ENCODE measurements around the gene EMC10.
A peak's percentile ranks its signal among the peaks of the same experiment; 100 is the strongest.

The EMC10 gene

DNA sequence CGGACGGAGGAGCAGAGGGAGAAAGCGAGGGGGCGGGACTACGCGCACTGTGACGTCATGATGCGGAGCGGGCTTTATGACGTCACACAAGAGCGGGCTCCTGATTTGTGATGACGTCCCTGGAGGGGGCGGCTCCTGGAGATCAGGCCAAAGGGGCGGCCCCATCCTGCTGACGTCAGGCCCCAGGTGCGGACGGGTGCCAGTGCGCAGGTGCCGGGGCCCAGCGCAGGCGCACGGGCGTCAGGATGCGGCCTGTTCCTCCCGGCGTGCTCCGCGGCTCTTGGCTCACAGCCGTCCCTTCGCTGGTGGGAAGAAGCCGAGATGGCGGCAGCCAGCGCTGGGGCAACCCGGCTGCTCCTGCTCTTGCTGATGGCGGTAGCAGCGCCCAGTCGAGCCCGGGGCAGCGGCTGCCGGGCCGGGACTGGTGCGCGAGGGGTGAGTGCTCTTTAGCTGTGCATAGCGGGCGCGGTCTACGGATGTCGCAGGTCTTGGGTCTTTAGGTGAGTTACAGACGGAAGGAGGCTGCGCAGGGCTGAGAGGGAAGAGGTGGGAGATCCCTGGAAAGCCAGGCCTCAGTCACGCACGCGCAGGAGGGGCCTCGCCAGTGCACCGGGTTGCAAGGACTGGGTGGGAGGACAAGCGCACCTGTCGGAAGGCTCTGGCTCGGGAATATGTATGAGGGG lies at the start of gene EMC10, which contains the start of gene GARIN5A:
TSS of gene EMC10 (plus strand) at position 284 of the 683 bp plus-strand sequence. CDS start at position 322, 38 bp downstream.
TSS of gene GARIN5A (minus strand) at position 625 of the 683 bp plus-strand sequence. CDS start at position 165, 460 bp downstream.
- Histone ChIP-seq H3K79me2 (ENCODE audit: control insufficient read depth, low read length) (peaks cover 40% of the 10 kb centered on the region), H3K4me2 (ENCODE audit: low read length) (peak within 1 kb of the TSS; percentile 88), H3K27ac (ENCODE audit: low read depth, low read length) (peak within 1 kb of the TSS; percentile 80), H3K9me2 (replicated peaks; ENCODE audit: control insufficient read depth, low read length) (no peaks in the 10 kb centered on the region), H3K27me3 (ENCODE audit: control insufficient read depth, low read length) (peaks cover 6% of the 10 kb centered on the region; the same call in 1 of the 2 replicates), H4K20me1 (ENCODE audit: control insufficient read depth, insufficient read depth, low read depth, low read length) (peaks cover 11% of the 10 kb centered on the region), H3K9me3 (ENCODE audit: control insufficient read depth, insufficient read depth, low read length) (peaks cover 5% of the 10 kb centered on the region; the same call in 1 of the 2 replicates), H3K4me3 (ENCODE audit: low read length) (peak within 1 kb of the TSS; percentile 98), H3K4me1 (ENCODE audit: control insufficient read depth, low read length) (peaks cover 10% of the 10 kb centered on the region), H3F3A (ENCODE audit: control insufficient read depth, insufficient read depth) (peaks cover 5% of the 10 kb centered on the region; the same call in 1 of the 2 replicates), H3K36me3 (ENCODE audit: control insufficient read depth, low read length) (peaks cover 41% of the 10 kb centered on the region)
- no peak for TF ChIP-seq EZH2phosphoT487 (IDR thresholded peaks at IDR 0.05; ENCODE audit: borderline replicate concordance, low read length)
- TF ChIP-seq, protein P1, sequence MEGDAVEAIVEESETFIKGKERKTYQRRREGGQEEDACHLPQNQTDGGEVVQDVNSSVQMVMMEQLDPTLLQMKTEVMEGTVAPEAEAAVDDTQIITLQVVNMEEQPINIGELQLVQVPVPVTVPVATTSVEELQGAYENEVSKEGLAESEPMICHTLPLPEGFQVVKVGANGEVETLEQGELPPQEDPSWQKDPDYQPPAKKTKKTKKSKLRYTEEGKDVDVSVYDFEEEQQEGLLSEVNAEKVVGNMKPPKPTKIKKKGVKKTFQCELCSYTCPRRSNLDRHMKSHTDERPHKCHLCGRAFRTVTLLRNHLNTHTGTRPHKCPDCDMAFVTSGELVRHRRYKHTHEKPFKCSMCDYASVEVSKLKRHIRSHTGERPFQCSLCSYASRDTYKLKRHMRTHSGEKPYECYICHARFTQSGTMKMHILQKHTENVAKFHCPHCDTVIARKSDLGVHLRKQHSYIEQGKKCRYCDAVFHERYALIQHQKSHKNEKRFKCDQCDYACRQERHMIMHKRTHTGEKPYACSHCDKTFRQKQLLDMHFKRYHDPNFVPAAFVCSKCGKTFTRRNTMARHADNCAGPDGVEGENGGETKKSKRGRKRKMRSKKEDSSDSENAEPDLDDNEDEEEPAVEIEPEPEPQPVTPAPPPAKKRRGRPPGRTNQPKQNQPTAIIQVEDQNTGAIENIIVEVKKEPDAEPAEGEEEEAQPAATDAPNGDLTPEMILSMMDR (IDR thresholded peaks at IDR 0.05; ENCODE audit: low read depth, low read length, poor library complexity, severe bottlenecking), result no peak

DNA sequence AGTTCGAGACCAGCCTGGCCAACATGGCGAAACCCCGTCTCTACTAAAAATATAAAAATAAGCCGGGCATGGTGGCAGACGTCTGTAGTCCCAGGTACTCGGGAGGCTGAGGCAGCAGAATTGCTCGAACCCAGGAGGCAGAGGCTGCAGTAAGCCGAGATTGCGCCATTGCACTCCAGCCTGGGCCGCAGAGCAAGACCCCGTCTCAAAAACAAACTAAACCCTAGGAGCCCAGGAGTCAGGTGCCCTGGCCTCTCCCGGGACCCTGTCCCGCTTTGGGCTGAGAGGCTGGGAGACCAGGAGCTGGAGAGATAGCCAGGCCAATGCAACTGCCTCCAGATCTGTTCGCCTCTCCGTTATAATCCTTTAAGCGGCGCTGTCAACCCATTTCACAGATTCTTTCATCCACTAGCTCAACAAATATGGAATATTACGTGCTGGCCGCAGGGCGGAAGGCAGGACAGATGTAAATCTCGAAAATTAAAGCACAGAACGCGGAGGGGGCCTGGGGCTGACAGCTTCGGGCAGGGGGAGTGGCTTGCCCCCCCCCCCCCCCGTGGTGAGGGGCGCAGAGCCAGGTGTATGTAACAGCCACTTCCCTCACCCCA lies 48.9 kb upstream of the EMC10 start:
- Histone ChIP-seq H3K36me3 (ENCODE audit: control insufficient read depth, low read length) (peaks cover 60% of the 10 kb centered on the region), H3K4me3 (ENCODE audit: low read length) (peak overlapping the region; percentile 80)

DNA sequence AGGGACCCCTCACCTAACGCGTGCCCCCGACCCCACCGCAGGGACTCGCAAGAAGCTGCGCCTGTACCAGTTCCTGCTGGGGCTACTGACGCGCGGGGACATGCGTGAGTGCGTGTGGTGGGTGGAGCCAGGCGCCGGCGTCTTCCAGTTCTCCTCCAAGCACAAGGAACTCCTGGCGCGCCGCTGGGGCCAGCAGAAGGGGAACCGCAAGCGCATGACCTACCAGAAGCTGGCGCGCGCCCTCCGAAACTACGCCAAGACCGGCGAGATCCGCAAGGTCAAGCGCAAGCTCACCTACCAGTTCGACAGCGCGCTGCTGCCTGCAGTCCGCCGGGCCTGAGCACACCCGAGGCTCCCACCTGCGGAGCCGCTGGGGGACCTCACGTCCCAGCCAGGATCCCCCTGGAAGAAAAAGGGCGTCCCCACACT lies 48.3 kb upstream of the EMC10 start:
- H3K79me2 ChIP-seq (ENCODE audit: control insufficient read depth, low read length), result peaks cover 17% of the 10 kb centered on the region
- peak overlapping the region; percentile 84 for H3K4me2 ChIP-seq (ENCODE audit: low read length)
- no peak for TF ChIP-seq EZH2phosphoT487 (IDR thresholded peaks at IDR 0.05; ENCODE audit: borderline replicate concordance, low read length)
- TF ChIP-seq, protein P1 (IDR thresholded peaks at IDR 0.05; ENCODE audit: low read depth, low read length, poor library complexity, severe bottlenecking), result no peak
- peak overlapping the region; percentile 80 for H3K4me3 ChIP-seq (ENCODE audit: low read length)
- H3K9me2 ChIP-seq (replicated peaks; ENCODE audit: control insufficient read depth, low read length), result no peaks in the 10 kb centered on the region
- peaks cover 7% of the 10 kb centered on the region; the same call in 1 of the 2 replicates for H4K20me1 ChIP-seq (ENCODE audit: control insufficient read depth, insufficient read depth, low read depth, low read length)
- peaks cover 54% of the 10 kb centered on the region for H3K36me3 ChIP-seq (ENCODE audit: control insufficient read depth, low read length)
- no peaks in the 10 kb centered on the region for H3K27me3 ChIP-seq (ENCODE audit: control insufficient read depth, low read length)
- peaks cover 67% of the 10 kb centered on the region for H3F3A ChIP-seq (ENCODE audit: control insufficient read depth, insufficient read depth)
- peak overlapping the region; percentile 96 for H3K27ac ChIP-seq (ENCODE audit: low read depth, low read length)
- H3K9me3 ChIP-seq (ENCODE audit: control insufficient read depth, insufficient read depth, low read length), result no peaks in the 10 kb centered on the region
- H3K4me1 ChIP-seq (ENCODE audit: control insufficient read depth, low read length), result peaks cover 76% of the 10 kb centered on the region

More for the DNA sequence above, 48.9 kb upstream of the EMC10 start:
- Histone ChIP-seq H3K27me3 (ENCODE audit: control insufficient read depth, low read length) (no peaks in the 10 kb centered on the region), H3K4me1 (ENCODE audit: control insufficient read depth, low read length) (peaks cover 76% of the 10 kb centered on the region), H3K9me3 (ENCODE audit: control insufficient read depth, insufficient read depth, low read length) (no peaks in the 10 kb centered on the region), H3F3A (ENCODE audit: control insufficient read depth, insufficient read depth) (peaks cover 64% of the 10 kb centered on the region), H3K9me2 (replicated peaks; ENCODE audit: control insufficient read depth, low read length) (no peaks in the 10 kb centered on the region), H3K27ac (ENCODE audit: low read depth, low read length) (peak overlapping the region; percentile 96), H3K4me2 (ENCODE audit: low read length) (peak overlapping the region; percentile 84), H4K20me1 (ENCODE audit: control insufficient read depth, insufficient read depth, low read depth, low read length) (peaks cover 7% of the 10 kb centered on the region; the same call in 1 of the 2 replicates), H3K79me2 (ENCODE audit: control insufficient read depth, low read length) (peaks cover 18% of the 10 kb centered on the region)
- TF ChIP-seq EZH2phosphoT487 (IDR thresholded peaks at IDR 0.05; ENCODE audit: borderline replicate concordance, low read length), result no peak
- TF ChIP-seq, protein P1 (IDR thresholded peaks at IDR 0.05; ENCODE audit: low read depth, low read length, poor library complexity, severe bottlenecking), result no peak
